CD4-positive, alpha-beta T cell treated with Interleukin-12 subunit alpha and Interleukin-12 subunit beta, for 1 hour (primary cell): ENCODE data around the gene SHISA5.
"Not testable (repeated sequence)": the region's sequence is repeated elsewhere in the genome, so short reads cannot be mapped to it uniquely, and the experiment has no call there.

Experiments used
- DNase-seq: peaks from one replicate; pipeline ENCODE4 v3.0.0-alpha.2; 2020

SHISA5 gene, protein sequence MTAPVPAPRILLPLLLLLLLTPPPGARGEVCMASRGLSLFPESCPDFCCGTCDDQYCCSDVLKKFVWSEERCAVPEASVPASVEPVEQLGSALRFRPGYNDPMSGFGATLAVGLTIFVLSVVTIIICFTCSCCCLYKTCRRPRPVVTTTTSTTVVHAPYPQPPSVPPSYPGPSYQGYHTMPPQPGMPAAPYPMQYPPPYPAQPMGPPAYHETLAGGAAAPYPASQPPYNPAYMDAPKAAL

DNA sequence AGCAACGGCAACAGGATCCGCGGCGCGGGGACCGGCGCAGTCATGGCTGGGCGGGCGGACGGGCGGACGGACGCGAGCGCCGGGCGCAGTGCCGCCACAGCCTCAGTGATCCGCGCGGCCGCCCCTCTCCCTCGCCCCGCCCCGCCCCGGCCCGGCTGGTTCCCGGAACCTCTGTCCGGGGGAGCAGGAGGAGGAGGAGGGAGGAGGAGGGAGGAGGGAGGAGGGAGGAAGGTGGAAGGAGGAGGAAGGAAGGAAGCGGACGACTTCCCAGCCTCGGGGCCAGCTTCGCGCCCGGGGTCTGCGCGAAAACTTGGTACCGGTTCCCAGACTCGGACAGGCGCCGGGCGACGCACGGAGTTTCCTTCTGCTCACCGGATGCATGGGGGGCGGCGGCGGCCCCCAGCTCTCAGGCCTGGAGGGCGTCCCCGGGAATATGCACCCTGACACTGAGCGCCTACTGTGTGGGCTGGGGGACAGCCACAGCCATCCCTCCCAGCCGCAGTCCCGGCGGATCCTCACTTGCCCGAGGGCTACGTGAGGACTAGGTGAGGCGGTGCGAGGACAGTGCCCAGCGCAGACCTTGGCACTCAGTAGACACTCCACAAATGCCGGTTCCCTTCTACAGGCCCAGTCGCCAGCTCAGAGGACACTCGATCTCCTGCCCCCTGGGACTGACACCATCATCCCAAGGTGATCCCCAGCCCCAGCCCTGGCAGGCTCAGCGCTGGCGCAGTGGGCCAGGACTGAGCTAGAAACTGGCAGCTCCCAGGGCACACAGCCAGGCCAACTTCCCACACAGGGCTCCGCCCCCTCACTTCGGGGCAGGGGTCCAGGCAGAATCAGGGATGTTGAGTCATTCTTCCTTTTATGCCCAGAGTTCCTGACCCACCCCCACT is at the start of gene SHISA5:
Gene SHISA5, minus strand, starts transcription at position 124 of the 896 bp plus-strand sequence. Its CDS starts 80 bp downstream, at position 44.
- peak; percentile 57 for DNase-seq

DNA sequence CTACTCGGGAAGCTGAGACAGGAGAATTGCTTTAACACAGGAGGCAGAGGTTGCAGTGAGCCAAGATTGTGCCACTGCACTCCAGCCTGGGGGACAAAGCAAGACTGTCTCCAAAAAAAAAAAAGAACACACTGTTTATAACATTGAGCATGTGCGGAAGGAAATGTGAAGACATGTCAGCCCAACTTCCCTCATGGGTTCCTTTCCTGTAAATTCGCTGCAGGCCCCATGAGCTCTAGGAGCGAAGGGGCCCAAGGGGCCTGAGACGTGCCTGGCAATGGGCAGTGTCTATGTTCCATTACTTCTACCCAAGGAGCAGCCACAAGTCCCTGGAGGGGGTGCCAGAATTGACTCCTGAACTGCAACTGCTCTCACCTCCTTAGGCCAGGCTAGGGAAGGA is 49.4 kb upstream of the SHISA5 start:
- no peak for DNase-seq

DNA sequence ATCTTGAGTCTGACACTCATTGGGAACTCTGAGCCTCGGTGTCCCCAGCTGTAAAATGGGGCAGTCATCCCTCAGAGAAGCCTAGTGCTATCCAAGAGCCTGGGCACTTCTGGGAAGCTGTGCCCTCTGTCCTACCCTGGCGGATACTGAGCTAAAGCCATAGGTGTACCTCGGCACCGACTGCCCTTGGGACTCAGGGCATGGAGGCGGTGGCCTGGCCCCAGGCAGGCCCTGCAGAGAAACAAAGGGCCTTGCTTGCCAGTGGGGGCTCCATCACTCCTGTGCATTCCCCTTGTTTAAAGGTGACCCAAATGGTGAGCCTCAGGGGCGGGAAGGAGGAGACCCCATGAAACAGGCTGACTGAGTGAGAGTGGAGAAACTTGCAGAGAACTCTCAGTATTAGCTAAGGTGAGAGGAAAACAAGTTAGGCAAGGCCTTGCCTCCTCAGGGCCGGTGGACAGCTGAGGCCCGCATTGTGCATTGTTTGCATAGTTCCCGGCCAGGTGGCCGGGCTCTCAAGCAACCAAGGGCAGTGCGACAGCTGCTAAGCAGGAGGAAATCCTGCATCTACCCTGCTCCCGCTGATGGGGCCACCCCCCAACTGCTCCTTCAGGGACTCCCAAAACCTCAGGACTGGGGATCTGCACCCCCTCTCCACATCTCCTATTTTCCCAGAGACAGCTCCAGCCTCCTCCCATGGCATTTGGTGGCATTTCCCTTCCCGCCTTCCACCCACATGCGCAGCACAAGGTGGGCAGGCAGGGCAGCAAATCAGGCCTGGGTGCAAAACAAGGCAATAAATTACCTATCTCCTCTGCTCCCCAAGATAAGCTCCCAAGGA is 48.4 kb upstream of the SHISA5 start:
- DNase-seq: no peak

DNA sequence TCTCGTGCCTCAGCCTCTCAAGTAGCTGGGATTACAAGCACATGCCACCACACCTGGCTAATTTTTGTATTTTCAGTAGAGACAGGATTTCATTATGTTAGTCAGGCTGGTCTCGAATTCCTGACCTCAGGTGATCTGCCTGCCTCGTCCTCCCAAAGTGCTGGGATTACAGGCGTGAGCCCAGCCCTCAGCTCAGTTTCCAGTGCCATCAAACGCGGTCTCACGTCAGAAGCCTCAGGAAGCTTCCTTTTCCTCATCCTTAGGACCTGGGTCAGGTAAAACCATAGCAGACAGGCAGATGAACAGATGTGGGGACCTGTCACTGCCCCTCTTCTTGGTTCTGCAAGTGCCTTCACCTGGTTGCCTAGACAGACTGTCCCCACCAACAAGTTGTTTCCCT is 47.7 kb upstream of the SHISA5 start:
- not testable (repeated sequence) for DNase-seq

DNA sequence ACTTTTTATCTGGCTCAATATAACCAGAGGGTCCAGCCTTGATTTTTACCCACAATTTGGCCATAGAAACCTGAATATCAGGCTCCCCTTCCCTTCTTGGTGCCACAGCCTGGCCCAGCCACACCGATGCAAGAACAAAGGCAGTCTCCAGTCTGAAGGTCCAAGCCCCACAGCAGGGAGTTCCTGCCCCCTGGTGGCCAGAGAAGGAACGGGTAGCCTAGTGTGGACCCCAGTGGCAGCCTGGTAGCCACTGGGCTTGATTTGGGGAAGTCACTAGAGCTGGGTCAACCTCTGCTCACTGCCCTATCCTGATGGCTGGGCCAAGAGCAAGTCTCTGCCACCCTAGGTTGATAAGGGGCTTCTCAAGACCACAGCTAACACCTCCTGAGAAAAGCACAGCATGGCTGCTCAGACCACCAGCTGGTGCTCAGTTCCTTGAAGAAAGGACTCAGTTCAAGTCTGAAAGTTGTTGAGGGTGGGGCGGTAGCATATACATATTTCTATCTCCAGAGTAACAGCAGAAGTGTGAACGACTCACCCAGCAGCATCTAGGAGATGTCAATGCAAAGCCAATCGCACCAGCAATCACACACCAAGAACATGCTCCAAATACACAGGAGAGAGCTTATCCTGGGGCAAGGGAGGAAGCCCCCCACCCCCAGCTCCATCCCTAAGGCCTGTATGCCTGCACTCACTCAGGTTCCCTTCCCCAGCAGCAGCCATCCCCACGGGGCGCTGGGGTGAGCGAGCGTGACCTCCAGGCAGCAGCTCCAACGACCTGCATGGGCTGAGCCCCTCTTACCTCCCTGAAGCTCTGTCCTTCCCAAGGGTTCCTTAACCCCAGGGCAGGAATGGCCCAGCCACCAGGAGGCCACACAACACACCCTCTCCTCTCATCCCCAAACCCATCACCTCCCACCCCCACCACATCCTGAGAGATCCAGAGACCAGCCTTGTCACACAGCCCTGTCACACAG is 45.0 kb upstream of the SHISA5 start:
- DNase-seq: peak; percentile 84

DNA sequence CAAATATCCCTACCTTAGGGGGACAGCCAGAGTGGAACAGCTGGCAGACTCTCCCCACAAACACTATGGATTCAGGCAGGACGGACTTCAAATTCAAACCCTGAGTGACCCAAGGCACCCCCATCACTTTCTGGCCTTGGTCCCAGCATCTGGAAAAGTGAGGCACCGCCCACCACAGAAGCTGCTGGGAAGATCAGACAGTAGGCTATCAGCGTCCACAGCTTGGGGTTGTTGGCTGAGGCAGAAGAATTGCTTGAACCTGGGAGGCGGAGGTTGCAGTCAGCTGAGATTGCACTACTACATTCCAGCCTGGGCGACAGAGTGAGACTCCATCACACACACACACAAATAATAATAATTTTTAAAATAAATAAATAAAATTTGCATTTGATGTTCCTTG is 44.2 kb upstream of the SHISA5 start:
- no peak for DNase-seq

DNA sequence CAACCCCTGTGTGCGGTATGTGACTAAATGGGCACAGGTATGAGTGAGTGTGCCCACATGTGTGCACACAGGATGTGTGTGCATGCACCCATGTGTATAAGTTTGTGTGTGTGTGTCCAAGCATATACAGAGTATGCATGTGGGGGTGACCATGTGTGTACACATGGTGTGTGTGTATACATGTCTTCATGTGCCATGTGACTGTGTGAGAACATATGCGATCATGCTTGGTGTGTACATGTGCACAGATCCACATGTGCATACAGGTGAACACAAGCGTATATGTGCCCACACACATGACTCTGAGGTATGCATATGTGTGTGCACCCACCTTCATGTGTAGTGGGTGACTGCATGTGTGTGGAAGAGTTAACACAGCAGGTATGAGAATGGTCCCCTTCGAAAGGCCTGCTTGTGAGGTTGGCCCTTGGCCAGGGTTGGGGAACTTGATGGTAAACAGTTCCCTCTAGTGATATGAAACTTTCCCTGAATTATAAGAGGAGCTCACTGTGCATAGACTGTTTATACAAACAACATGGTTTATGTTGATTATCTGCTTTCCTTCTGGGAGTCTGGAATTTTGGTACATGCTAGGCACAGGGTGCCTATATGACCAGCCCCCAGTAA is 42.3 kb upstream of the SHISA5 start:
- DNase-seq: peak; percentile 27

DNA sequence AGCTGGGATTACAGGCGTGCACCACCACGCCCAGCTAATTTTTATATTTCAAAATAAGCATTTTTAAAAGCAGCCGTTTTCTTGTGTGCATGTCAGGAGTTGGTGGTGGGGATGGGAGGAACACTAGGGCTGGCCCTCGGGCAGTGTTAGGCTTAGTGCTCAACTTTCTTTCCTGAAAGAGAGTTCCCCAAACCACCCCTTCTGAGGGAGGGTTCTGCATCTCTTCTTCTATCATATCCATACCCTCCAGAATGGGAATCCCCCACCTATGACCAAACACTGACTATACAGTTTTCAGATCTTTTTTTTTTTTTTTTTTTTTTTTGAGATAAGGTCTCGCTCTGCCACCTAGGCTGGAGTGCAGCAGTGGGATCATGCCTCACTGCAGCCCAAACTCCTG is 40.2 kb upstream of the SHISA5 start:
- DNase-seq: no peak

DNA sequence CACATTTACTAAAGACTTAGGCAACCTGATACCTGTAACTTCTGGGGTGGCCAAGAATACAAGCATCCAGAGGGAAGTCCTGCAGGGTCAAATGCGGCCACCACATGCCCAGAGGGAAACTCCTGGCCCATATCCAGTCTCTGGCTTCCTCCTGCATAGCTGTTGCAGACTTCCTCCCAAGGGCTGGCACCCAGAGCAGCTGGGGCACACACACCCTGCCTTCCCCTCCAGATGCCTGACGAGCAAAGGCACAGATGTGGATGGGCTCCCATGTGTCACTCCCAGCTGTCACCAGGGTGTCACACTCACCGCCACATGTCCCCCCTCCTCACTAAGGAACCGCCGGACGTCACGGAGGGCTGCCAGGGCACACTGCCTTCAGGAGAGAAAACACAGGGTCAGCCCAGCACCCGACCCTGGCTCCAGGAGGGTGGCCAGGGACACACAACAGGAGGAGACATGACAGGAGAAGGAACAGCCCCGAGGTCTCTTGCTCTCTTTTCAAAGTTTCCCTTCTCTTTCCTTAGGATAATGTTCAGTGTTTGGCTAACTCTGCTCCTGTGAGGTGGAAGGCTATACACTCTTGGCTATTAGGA is 39.4 kb upstream of the SHISA5 start:
- DNase-seq: no peak

DNA sequence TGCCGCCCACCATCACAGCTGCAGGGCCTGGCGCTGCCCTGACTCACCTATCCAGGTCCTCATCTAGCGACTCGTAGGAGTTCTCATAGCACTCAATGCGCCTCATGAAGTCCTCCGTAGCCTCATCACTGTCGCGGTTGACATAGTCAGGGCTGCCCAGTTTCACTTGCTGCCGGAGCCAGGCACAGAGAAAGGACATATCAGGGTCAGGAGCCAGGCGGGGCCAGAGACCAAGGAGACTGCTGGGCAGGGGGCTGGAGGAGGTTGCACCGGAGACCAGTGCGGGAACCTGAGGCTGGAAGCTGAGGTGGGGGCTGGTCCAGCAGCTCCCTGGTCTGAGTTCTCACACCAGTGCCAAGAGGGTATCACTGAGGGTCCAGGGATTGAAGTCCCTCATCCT is 34.5 kb upstream of the SHISA5 start:
- DNase-seq: no peak

DNA sequence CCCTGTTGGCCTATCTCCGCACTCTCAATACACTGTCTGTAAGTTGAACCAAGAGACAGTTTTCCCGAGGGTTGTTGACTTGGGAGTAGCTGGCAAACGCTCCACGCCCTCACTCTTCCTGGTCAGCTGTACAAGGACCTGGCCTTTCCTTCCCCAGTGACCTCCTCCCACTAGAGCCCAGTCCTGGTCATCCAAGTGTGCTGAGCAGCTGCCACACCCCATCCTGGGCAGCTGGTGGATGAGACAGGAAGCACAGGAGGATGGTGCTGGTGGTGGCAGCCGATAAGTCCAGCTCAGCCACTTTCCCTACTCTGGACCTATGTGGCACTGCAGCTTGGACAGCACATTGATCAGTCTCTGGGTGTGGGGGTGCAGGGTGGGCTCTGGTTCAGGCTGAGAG is 32.8 kb upstream of the SHISA5 start:
- no peak for DNase-seq

DNA sequence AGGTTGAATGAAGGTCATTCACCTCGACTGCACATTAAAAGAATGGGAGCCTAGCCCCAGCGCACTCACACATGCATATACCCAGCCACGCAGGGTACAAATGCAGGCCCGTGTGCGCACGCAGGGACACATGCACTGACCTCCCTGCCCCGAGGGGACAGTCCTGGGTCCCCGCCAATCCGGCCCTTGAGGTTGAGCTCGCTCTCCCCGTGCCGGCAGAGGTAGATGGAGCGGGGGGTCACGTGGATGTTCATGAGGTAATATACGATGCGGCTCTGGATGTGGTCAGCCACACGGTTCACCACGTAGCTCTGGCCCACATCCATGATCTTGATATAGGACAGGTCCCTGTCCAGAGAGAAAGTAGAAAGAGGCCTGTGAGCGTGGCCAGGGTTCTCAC is 32.1 kb upstream of the SHISA5 start:
- no peak for DNase-seq

DNA sequence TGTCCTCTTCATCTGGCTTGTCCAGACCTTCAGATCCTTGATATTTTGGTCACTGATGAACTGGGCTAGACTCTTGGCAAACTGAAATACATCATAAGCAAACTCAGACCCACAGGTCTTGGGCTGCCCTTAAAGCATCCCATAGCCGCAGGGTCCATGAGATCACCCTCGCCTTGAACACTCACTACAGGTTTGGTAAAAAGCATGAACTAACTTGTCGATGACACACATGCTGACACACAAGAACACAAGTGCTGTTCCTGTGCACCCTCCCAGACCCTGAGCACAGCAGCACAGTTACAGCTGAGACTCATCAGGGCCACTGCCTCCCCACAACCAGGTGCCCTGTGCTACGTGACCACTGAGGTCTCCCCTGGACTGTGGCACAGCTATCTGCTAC is 31.6 kb upstream of the SHISA5 start:
- no peak for DNase-seq

DNA sequence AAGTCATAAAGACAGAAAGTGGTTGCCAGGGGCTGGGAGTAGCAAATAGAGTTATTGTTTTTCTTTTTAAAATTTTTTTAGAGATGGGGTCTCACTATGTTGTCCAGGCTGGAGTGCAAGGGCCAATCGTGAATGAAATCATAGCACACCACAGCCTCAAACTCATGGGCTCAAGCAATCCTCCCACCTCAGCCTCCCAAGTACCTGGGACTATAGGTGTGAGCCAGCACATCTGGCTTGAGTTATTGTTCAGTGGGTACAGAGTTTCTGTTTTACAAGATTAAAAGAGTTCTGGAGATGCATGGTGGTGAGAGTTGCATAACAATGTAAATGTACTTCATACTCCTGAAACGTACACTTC is 29.0 kb upstream of the SHISA5 start:
- no peak for DNase-seq

DNA sequence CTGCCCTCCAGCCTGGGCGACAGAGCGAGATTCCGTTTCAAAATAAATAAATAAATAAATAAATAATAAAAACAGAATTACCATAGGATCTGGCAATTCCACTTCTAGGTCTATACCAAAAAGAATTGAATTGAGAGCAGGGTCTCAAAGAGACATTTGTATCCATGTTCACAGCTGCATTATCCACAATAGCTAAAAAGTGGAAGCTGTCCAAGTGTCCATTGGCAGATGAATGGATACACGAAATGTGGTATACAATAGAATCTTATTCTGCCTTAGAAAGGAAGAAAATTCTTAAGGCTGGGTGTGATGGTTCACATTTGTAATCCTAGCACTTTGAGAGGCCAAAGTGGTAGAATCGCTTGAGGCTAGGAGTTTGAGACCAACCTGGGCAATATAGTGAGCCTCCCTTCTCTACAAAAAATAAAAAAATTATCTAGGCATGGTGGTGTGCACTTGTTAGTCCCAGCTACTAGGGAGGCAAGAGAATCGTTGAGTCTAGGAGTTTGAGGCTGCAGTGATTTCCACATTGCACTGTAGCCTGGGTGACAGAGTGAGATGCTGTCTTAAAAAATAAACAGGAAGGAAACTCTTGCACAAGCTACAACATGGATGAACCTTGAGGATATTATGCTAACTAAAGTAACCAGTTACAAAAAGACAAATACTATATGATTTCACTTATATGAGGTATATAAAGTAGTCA is 28.4 kb upstream of the SHISA5 start:
- DNase-seq: no peak

DNA sequence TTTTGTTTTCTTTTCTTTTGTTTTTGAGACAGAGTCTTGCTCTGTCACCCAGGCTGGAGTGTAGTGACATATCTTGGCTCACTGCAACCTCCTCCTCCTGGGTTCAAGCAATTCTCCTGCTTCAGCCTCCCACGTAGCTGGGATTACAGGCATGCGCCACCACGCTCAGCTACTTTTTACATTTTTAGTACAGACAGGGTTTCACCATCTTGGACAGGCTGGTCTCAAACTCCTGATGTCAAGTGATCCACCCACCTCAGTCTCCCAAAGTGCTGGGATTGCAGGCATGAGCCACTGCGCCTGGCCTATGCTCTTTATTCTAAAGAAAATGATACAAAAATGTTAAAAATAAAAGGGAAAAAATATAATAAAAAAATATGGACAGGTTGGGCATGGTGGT is 26.7 kb upstream of the SHISA5 start:
- DNase-seq: not testable (repeated sequence)

DNA sequence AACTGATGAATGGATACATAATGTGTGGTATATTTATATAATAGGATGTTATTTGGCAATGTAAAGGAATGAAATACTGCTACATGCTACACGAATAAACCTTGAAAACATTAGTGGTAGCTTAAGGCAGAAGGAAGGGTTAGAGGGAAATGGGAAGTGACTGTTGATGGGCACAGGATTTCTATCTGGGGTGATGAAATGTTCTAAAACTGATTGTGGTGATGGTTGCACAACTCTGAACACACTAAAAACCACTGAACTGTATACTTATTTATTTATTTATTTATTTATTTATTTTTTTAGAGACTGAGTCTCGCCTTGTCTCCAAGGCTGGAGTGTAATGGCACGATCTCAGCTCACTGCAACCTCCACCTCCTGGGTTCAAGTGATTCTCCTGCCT is 24.8 kb upstream of the SHISA5 start:
- DNase-seq: no peak

DNA sequence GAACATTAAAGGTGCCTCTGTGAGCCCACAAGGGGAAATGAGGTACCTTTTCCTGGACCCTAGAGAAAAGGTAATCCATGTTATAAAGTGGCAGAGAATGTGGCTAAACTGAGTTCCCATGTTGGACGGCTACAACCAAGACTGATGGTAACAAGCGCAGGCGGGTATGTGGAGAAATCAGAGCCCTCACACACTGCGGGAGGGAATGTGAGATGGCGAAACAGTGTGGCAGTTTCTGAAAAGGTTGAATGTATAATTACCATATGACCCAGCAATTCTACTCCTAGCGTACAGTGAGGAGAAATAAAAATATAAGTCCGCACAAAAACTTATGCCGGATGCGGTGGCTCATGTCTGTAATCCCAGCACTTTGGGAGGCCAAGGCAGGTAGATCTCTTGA is 24.1 kb upstream of the SHISA5 start:
- no peak for DNase-seq

DNA sequence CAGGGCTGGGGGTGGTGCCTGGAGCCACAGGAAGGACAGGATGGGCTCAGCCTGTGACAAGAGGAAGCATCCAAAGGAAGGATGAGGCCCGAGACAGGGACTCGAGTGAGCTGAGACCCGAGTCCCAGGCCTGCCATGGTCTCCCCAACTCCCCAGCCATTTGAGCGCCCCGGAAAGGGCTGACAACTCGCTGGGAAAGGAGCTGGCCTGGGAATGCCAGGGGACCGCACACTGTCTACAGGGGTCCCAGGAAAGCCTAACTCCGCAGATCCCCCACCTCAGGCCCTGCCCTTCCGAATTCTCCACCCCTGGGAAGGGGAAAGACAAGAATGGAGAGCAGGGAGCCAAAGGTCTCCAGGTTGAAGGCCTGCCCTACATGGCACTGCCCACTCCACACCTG is 21.0 kb upstream of the SHISA5 start:
- no peak for DNase-seq

DNA sequence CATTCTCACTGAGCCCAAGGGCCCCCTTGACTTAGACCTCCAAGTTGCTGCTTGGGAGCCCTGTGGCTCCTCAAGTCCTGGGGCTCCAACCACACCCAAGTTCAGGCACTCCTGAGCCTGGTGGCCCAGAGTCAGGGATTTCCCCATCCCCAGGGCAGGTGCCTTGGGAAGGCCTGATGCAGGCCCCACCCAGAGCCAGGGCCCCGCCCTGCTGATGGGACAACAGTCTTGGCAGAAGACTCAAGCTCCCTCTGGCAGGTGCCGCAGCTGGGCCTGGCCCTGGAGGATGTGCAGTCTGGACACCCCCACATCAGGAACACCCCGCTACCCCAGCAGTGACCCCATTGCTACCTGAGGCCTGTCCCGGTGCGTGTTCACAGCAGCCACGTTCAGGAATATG is 17.7 kb upstream of the SHISA5 start:
- no peak for DNase-seq

DNA sequence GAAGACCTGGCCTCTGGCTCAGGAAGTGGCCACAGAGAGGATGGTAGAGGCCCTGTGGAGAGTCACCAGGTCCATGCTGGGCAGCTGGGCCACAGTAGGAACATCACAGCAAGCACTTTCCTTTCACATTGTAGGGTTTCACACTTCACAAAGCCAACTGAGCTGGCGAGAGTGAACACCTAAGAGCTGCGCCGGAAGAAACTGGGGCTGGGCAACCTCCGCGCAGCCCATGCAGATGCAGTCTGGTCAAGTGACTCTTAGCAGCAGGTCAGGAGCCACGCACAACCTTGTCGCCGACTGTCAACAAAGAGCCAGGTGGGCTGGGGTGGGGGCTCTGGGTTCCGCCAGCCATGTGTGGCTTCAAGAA is 15.3 kb upstream of the SHISA5 start:
- no peak for DNase-seq
